Pons (tissue), 1 donor: Measurements from ENCODE around the gene SERPINI1.

ENCODE experiments used
- DNase-seq: peaks from one replicate; pipeline ENCODE4 v3.0.0-alpha.2; 2016; ENCODE audit warnings: low spot score

The SERPINI1 gene, protein sequence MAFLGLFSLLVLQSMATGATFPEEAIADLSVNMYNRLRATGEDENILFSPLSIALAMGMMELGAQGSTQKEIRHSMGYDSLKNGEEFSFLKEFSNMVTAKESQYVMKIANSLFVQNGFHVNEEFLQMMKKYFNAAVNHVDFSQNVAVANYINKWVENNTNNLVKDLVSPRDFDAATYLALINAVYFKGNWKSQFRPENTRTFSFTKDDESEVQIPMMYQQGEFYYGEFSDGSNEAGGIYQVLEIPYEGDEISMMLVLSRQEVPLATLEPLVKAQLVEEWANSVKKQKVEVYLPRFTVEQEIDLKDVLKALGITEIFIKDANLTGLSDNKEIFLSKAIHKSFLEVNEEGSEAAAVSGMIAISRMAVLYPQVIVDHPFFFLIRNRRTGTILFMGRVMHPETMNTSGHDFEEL

DNA sequence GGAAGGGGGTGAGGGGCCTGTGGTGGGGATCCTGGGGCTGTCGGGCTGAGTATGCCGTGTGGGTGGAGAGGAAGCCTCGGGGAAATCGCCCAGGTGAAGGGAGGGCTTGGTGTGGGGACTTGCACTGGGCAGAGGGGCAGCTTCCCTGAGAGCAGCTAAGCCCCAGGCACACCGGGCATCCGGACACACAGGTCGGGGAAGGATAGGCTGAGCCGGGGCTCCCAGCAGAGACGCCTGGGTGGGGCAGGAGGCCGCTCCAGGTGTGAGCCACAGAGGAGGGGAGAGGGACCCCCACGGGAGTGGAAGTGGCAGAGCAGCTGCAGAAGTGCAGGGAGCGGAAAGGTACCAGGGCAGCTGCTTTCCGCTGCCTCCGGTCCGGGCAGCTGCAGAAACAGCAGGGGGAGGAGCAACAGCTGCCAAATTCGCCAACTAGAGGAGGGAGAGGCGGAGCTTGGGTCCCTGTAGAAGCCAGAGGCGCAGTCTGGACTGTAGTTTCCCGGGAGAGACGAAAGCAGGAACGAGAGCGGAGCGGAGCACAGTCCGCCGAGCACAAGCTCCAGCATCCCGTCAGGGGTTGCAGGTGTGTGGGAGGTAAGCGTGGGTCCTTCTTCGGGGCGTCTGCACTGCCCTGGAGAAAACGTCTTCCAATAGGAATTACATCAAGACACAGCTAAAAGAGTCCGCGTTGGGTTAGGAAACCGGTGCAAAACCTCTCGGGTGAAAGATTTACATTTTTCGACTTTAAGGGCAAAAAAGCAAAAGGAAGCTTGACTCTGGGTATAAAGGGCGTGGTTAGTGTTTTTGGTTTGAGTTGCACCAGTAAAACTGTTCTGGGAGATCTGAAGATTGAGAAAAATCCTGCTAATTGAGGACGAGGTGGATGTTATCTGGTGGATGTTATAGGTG lies at the start of gene SERPINI1:
TSS of gene SERPINI1 (plus strand) at position 489 of the 906 bp plus-strand sequence. CDS start 53,408 bp downstream, outside the sequence.
- peak; percentile 93 for DNase-seq

DNA sequence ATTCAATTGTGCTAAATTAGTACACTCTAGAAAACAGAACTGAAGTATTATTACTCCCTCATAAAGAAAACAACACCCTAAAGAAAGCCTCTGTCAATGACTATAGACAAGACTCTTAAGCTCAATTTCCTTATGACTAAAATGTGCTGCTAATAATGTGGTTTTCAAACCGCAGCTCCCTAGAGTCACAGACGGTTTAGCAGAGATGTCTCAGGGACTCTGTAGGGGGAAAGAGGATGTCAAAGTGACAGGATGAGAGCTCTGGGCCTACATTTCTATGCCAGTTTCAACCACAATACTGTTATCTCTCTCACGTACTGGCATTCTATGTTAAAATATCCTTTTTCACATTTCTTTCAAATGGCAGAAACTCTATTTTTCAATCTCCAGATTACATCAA lies 44.2 kb upstream of the SERPINI1 start:
- DNase-seq: no peak

DNA sequence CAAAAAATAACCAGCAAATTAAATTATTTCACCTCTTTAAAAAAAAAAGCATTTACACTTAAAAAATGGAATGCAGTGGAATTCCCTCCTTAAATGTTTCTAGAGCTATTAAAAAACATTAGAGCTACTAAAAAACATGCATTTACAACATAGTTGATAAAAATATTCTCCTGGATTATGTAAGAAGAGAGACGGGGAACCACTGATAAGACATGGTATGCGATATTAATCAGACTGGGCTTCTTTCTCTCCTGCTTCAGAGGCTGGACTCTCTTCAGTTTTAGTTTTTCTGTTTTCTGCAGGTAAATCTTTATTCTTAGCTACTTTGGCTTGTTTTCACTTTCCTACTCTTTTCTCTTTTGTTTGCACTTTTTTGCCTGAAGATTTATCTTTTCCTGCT lies 41.4 kb upstream of the SERPINI1 start:
- DNase-seq: no peak

DNA sequence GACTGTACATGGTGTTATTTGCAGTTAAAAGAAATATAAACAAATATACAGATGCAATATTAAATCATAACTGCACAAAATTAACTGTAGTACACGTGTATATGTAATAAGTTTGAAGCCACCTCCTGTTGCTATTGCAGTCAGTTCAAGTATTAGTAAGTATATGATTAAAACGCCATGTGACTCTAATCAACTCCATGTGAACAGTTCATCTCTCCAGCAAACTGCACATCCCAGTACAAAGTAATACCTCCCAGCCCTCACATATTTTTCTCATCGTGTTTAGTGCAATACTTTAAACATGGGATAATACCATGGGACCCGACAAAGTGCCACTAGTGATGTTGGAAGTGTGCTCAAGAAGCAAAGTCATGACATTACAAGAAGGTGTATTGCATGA lies 35.5 kb upstream of the SERPINI1 start:
- DNase-seq: no peak

DNA sequence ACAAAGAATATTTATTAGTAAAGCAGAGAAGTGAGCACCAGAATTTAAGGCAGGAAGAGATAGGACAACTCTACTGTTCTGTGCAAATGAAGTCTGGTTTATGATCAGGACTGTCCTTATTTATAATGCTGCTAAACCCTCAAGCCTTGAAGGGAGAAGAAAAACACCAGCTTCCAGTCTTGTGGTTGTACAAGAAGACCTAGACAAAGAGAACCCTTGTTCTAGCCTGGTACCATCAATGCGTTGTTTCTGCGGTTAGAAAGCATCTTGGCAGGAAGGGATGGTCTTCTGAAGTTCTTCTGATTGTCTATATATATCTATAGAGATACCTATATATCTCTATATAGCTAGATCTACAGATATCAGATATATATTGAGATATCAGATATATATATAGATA lies 34.6 kb upstream of the SERPINI1 start:
- no peak for DNase-seq

DNA sequence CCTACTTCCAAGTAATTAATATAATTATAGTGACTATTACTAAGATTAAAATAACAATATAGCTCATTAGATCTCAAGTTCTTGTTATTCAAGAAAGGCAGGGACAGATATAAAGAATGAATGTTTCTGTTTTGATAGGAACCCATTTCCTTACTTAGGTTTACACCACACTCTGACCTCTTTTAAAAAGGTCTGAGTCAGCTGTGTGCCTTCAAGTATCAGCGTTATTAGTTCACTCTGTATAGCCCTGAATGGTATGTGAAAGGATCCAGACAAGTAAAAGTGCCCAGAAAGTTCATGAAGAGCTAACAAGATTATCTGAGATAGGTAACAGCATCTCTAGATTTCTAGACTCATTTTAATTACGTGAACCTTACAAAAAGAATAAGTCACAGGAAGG lies 29.7 kb upstream of the SERPINI1 start:
- DNase-seq: no peak

DNA sequence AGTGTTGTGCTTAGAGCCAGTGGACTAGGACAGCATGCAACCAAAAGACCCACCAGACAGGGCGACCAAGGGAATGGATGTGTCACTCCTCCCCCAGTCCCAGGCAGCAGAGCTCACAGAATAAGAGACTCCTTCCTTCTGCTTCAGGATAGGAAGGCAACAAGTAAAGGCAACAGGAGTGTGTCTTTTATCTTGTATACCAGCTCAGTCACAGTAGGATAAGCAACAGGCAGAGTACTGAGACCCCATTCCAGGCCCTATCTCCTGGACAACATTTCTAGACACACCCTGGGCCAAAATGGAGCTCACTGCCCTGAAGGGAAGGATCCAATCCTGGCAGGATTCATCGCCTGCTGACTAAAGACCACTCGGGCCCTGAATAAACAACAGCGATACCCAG lies 25.8 kb upstream of the SERPINI1 start:
- no peak for DNase-seq

DNA sequence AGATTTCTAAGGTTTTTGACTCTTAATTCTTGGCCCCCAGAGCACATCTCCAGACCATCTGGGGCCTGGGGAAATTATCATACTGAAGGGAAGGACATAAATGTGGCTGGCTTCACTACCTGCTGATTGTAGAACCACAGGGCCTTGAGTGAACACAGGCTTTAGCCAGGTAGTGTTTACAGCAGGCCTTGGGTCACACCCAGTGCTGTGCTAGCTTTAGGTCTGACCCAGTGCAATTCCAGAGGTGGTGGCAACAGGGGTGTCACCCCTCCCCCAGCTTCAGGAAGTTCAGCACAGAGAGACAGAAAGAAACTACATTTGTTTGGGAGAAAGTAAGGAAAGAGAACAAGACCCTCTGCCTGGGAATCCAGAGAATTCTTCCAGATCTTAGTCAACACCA lies 25.0 kb upstream of the SERPINI1 start:
- no peak for DNase-seq

DNA sequence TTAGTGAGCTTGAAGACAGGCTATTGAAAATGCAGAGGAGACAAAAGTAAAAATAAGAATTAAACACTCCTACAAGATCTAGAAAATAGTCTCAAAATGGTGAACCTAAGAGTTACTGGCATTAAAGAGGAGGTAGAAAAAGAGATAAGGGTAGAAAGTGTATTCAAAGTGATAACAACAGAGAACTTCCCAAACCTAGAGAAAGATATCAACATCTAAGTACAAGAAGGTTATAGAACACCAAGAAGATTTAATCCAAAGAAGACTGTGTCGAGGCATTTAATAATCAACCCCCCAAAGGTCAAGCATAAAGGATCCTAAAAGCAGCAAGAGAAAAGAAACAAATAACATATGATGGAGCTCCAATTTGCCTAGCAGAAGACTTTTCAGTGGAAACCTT lies 24.1 kb upstream of the SERPINI1 start:
- DNase-seq: no peak

DNA sequence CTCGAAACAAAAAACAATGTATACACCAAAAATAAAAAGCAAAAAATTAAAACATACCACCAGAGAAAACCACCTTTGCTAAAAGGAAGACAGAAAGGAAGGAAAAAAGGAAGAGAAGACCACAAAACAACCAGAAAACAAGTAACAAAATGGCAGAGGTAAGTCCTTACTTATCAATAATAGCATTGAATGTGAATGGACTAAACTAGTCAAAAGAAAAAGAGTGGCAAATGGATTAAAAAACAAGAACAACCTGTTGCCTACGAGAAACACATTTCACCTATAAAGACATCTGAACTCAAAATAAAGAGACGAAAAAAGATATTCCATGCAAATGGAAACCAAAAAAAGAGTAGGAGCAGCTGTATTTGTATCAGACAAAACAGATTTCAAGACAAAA lies 23.1 kb upstream of the SERPINI1 start:
- DNase-seq: no peak

DNA sequence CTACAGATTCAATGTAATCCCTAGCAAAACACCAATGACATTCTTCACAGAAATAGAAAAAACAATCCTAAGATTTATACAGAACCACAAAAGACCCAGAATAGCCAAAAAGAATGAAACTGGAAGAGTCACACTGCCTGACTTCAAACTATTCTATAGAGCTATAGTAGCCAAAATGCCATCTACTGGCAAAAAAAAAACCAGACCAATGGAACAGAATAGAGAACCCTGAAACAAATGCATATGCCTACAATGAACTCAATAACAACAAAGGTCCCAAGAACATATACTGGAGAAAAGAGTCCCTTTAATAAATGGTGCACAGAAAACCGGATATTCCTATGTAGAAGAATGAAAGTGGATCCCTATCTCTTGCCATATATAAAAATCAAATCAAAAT lies 20.6 kb upstream of the SERPINI1 start:
- DNase-seq: no peak

DNA sequence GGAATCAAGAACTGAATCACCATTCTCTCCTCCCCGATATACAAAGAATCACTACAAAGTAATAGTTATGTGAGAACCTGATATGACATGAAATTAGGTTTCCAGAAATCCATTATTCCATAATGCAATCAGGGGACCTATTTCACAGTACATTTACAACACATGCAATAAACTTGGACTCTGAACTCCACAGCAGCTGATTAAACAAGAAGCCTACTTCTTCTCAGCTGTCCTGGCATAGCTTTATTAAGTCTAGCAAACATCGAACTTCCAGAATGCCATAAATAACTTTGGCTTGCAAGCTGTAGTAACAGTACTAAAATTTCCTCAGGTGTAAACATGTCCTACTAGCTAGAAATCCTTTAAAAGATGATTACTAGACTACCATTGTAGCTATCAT lies 18.6 kb upstream of the SERPINI1 start:
- no peak for DNase-seq

DNA sequence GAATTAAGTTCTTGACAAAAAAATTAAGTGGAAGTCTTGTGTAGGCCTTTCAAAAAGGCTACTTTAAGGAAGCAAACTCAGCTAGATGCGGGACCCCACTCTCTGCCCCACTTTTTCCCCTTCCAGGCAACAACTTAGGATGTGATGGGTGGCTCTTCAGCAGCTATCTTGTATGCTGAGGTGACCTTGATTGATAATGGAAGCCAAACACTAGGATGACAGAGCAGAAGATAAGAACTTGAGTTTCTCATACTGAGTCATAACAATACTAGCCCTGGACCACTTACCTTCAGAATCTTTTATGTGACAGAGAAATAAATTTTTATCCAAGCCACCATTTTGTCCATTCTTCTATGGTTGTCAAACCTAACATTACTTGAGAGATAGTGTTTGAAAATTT lies 16.9 kb upstream of the SERPINI1 start:
- DNase-seq: no peak

DNA sequence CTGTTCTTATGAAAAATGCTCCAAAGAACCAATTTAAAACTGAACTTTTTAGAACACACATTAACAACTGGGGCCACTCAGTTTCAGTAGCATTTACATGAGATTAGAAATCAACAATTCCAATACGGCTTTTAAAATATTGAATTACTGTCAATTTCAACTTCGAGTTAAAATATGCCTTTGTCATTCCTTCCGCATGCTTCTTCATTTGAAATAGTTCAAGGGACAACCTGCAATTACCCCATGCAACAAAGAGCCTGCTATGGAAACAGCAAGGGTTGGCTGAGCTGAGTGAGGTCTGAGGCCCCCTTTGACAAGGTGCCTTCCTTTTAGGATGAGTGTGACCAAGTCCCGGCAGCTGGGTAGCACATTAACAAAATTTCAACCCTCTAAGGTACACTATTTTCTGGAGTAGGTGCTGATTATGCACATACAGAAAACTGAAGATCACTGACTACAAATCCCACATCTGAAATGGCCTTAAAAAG lies 12.5 kb upstream of the SERPINI1 start:
- no peak for DNase-seq

DNA sequence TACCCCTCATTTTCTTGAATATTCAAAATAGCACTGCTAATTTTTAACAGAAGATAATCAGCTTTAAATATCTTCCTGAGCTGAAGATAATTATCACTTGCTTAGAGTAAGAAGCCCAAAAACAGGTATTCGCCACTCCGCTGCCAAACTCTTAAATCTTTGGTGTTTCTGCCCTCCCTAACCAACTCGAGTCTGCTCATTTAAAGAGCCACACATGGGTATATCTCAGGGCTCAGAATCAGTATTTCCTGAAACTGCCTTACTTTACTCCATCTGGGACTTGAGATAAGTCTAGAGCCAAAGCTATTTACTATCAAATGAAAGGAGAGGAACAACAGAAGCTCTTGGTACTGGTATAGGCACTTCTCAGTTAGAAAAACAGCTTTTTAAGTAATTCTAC lies 11.6 kb upstream of the SERPINI1 start:
- no peak for DNase-seq

DNA sequence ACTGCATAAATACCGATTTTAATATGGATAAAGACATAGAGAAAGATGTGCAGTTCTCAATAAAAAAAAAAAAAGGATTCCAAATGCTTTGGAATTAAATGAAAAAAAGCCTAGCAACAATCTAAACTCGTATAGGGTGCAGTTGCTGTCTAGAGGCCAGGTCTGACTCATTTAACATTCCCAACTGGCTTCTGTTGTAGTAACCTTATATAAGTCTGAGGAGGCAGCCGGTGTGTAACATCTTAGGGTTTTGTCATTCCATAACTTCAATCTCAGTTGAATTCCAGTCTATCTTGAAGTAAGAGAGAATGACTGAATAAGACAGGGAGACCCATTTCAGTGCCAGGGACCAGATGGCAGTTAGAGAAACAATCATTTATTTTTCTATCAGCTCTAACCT lies 7.3 kb upstream of the SERPINI1 start:
- no peak for DNase-seq

DNA sequence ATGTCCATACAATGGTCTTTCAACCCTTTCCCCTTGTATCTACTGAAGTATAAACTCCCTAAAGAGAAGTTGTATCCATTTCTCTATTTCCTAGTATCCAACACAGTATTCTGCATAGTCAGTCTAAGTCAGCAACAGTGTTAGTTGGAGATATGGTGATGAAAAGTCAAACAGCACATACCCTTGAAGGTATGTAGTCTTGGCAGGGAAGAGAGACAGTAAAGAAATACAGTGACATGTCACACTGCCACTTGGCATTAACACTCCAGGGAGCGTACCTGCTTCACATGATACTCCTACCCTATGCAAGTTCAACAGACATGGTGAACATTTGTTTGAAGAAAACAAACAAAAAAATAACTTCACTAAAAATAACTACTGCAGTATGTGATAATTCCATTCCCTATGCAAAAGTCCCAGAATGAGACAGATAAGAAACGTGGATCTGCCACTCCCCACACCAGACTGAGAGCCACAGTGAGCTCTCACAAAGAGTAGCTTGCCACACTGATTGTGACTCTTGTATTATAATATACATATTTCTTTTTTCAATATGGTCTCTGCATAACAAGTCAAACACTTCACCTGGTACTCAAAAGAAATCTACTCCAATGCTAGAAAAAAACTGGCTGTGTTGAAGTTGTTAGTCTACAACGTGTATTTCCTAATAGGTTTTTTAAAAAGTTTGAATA lies 6.7 kb upstream of the SERPINI1 start:
- DNase-seq: no peak

DNA sequence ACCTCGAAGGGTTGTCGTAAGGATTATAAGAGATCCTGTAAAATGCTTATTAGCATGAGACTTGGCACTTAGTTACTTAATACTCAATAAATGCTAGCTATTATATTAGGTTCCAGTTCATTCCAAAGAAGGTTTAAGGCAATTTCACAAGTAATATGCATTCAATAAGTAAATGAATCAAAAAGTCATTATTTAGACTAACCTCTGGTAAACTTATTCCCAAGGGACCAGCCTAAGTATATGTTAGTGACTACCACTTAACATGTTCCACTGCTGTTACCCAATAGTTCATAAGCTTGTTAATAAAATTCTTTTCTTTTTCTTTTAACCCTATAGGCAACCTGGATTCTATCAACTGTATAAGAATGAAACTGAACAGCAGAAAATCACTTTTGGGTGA lies 5.9 kb upstream of the SERPINI1 start:
- no peak for DNase-seq

DNA sequence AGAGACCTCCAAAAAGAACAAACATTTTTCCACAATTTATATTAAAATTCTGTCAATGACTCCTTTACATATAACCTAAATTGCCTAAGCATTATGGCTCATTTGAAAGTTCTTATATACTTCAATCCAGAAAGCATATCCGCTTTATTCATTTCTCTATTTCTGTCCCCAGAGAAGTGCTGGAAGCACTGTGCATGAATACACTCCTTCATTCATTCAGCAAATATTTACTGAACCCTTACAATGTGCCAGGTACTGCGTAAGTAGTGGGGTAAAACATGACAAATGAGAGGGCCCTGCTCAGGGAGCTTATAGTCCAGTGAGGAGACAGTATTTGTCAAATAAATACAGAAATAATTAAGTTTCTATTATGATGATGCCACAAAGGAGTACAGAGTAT lies 4.1 kb upstream of the SERPINI1 start:
- DNase-seq: no peak

DNA sequence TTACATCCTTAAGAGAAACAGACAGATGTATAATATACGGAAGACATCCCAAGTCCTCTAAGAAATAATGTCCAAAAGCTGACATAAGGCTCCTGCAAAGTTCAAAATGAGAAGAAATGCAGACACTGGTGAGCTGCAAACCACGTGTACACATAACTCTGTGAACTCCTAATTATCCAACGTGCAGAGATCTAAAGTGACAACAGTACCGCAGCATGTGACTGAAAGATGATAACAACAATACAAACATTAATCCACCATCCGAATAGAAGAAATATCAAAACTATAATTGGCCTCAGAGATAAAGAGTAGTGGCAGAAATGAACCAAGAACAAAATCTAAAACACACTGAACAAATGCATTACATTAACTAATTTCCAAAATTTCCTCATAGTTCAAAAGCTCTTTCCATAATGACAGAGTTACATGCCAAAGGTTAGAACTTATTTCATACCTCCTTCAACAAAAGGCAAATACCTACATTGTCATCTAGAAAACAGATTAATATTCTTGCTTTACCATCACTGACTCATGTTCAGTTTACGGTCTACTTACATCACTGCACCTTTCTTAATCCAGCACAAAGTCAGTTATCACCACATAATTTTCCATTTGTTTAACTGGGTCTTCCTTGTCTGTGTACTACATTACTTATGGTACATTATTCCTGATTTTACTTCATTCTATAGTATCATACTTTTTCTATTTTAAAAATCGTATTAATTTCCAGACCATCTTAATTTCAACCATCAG lies 3.0 kb upstream of the SERPINI1 start:
- no peak for DNase-seq

DNA sequence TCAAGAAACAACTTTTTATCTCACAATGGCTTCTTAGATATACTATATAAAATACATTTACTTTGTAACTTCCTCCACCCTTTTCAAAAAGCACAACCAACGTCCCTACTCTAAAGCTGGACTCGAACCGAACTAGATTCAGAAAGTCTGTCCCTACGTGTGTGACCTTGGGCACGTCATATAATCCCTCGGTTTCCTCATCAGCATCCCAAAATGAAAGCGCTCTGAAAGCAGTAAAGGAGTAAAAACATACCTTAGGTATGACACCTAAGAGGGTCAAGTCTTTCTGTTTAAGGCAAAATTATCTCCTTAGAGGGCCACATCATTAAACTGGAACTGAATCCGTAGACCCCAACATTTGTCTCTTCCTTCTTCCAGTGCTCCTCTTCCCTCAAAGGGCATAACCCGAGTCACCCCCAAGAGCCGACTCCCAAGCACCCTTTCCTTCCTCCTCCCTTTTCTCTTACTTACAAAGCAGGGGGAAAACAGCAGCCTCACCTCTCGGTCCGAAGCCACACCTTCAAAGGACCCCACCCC lies 1.5 kb upstream of the SERPINI1 start:
- no peak for DNase-seq
